ENCODE data around the gene CHP1.
"Not testable (repeated sequence)": the region's sequence is repeated elsewhere in the genome, so short reads cannot be mapped to it uniquely, and the experiment has no call there.

DNA sequence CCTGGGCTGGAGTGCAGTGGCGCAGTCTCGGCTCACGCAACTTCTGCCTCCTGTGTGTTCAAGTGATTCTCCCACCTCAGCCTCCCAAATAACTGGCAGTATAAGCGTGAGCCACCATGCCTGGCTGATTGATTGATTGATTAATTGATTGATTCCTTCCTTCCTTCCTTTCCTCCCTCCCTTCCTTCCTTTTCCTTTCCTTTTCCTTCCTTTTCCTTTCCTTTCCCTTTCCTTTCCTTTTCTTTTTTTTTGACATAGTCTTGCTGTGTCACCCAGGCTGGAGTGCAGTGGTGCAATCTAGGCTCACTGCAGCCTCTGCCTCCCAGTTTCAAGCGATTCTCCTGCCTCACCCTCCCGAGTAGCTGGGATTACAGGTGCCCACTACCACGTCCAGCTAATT lies 29.9 kb downstream of the CHP1 start:
- TF ChIP-seq, protein P1, sequence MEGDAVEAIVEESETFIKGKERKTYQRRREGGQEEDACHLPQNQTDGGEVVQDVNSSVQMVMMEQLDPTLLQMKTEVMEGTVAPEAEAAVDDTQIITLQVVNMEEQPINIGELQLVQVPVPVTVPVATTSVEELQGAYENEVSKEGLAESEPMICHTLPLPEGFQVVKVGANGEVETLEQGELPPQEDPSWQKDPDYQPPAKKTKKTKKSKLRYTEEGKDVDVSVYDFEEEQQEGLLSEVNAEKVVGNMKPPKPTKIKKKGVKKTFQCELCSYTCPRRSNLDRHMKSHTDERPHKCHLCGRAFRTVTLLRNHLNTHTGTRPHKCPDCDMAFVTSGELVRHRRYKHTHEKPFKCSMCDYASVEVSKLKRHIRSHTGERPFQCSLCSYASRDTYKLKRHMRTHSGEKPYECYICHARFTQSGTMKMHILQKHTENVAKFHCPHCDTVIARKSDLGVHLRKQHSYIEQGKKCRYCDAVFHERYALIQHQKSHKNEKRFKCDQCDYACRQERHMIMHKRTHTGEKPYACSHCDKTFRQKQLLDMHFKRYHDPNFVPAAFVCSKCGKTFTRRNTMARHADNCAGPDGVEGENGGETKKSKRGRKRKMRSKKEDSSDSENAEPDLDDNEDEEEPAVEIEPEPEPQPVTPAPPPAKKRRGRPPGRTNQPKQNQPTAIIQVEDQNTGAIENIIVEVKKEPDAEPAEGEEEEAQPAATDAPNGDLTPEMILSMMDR (IDR thresholded peaks at IDR 0.05) = not testable (repeated sequence)
- not testable (repeated sequence) for TF ChIP-seq YY1 (IDR thresholded peaks at IDR 0.05; ENCODE audit: low read depth); POLR2AphosphoS5 (IDR thresholded peaks at IDR 0.05; ENCODE audit: low read depth, low read length); TCF12 (IDR thresholded peaks at IDR 0.05); EZH2phosphoT487 (IDR thresholded peaks at IDR 0.05; ENCODE audit: borderline replicate concordance, low read depth); EP300 (IDR thresholded peaks at IDR 0.05; ENCODE audit: borderline replicate concordance in 1 of 2, low read depth in 1 of 2, low read length in 1 of 2)
- TF ChIP-seq, protein P2, sequence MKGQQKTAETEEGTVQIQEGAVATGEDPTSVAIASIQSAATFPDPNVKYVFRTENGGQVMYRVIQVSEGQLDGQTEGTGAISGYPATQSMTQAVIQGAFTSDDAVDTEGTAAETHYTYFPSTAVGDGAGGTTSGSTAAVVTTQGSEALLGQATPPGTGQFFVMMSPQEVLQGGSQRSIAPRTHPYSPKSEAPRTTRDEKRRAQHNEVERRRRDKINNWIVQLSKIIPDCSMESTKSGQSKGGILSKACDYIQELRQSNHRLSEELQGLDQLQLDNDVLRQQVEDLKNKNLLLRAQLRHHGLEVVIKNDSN (IDR thresholded peaks at IDR 0.05; ENCODE audit: borderline replicate concordance, low read depth) = not testable (repeated sequence)

All from SK-N-SH (cell line).